Stomach (tissue), 4 donors: Measurements from ENCODE around the gene SCAMP1.
A peak's percentile ranks its signal among the peaks of the same experiment; 100 is the strongest.

Source experiments
- CTCF ChIP-seq, 7 experiments: fragments of 450-650 bp in 4 of 7; fragments of 200-600 bp in 3 of 7; sonication (generic) in 3 of 7; IDR thresholded peaks; one replicate each; pipeline ENCODE4 v1.5.1; 2016 to 2019; ENCODE audit warnings: antibody characterized with exemption in 7 of 7, control low read depth in 2 of 7, mild to moderate bottlenecking in 1 of 7
- POLR2A ChIP-seq, 4 donors: fragments of 450-650 bp; IDR thresholded peaks; one replicate each; pipeline ENCODE4 v1.6.1; 2016; ENCODE audit warnings: antibody characterized with exemption in 4 of 4, control low read depth in 2 of 4, mild to moderate bottlenecking in 1 of 4, moderate library complexity in 1 of 4
- POLR2AphosphoS5 ChIP-seq, 3 donors: sonication (generic); formaldehyde crosslinking; IDR thresholded peaks; one replicate each; pipeline ENCODE4 v1.6.1; 2016; ENCODE audit warnings: antibody characterized with exemption in 3 of 3

GRCh38 chr5:78504704-78505677 lies 144.6 kb downstream of the SCAMP1 start:
- TF ChIP-seq POLR2A (IDR thresholded peaks at IDR 0.05) (no peak), CTCF (IDR thresholded peaks at IDR 0.05) (no peak), POLR2AphosphoS5 (IDR thresholded peaks at IDR 0.05) (peak; percentile 39 to 75 (median 47))
